Measurements from ENCODE around the gene CDK14. TPM values are rescaled to one million over a fixed set of nuclear protein-coding genes. Genes with fewer than 3 reads are reported as not detected.

CDK14 gene
- total and polyA plus RNA-seq, 2 of the 8 experiments (the other 6 are each of a cell fraction or from before 2014, with no cell fraction given), result 5.5 to 47.3 TPM

DNA sequence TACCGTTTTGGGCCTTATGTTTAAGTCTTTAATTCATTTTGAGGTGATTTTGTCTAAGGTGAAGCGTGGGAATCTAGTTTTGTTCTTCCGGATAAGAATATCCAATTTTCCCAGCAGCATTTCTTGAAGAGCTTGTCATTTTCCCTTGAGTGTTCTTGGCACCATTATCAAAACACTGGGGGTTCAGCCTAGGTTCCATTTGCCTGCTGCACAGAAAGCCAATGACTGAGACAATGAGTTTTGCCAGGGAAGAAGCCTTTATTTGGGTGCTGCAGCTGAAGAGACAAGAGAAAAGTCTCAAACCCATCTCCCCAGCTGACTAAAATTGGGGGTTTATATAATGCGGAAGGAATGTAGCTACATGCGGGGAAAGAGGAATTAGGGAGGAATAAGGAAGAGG lies 380.9 kb downstream of the CDK14 start:
- no peaks in the 10 kb centered on the region for H3K79me2 ChIP-seq (ENCODE audit: control insufficient read depth in 1 of 2, insufficient read depth in 2 of 2, low read length in 2 of 2)
- 95% methylated on average over 5 of the region's 5 CpGs; no CpG with 5 or more reads in 1 of the 2 experiments for WGBS, 2 experiments (ENCODE audit: extremely low coverage in 1 of 2, insufficient coverage in 1 of 2, insufficient read length in 1 of 2, insufficient replicate concordance in 2 of 2, low coverage in 1 of 2, low lambda C conversion rate in 2 of 2, missing lambda C conversion rate in 1 of 2)

More for the DNA sequence above, 380.9 kb downstream of the CDK14 start:
- Histone ChIP-seq H4K5ac (ENCODE audit: insufficient read length, low read depth, low read length) (no peak overlapping the region), H3K4me2 (ENCODE audit: insufficient read depth in 1 of 2, low read depth in 2 of 2, low read length in 2 of 2) (no peak overlapping the region), H3K18ac (ENCODE audit: extremely low read depth, low read length) (no peak overlapping the region), H3K23ac (ENCODE audit: insufficient read length) (no peak overlapping the region), H2BK5ac (ENCODE audit: low read depth, low read length) (no peak overlapping the region), H3K4me1 (replicated peaks in 1 of 4; ENCODE audit: control insufficient read depth in 3 of 4, insufficient read depth in 4 of 4, low read length in 3 of 4) (no peaks in the 10 kb centered on the region), H3K9ac (replicated peaks in 1 of 4; ENCODE audit: extremely low read depth in 1 of 4, low read depth in 3 of 4, low read length in 3 of 4) (no peak overlapping the region), H2BK20ac (ENCODE audit: low read length) (no peak overlapping the region), H4K91ac (replicated peaks; ENCODE audit: insufficient read length, low read length) (no peak overlapping the region), H2AFZ (ENCODE audit: low read length) (no peak overlapping the region), H3K79me1 (ENCODE audit: low read depth, low read length) (no peaks in the 10 kb centered on the region), H3K27ac (ENCODE audit: low read depth, low read length) (no peak overlapping the region), H3K23me2 (ENCODE audit: low read depth, low read length) (no peaks in the 10 kb centered on the region), H3K27me3 (replicated peaks in 1 of 4; ENCODE audit: control insufficient read depth in 3 of 4, extremely low read depth in 1 of 4, insufficient read depth in 3 of 4, low read length in 3 of 4) (no peaks in the 10 kb centered on the region), H3K9me3 (ENCODE audit: insufficient read depth in 2 of 2, low read depth in 1 of 2, low read length in 1 of 2) (peaks cover 24 to 28% of the 10 kb centered on the region in 2 experiments), H2AK5ac (ENCODE audit: low read depth, low read length) (no peak overlapping the region), H2BK120ac (replicated peaks; ENCODE audit: low read depth, low read length) (no peak overlapping the region), H2BK12ac (ENCODE audit: low read depth, low read length) (no peak overlapping the region), H3K56ac (replicated peaks; ENCODE audit: insufficient read length, low read depth, low read length) (no peak overlapping the region), H4K8ac (ENCODE audit: extremely low read depth, insufficient read depth, low read length) (no peak overlapping the region), H3K14ac (ENCODE audit: insufficient read length) (no peak overlapping the region), H2BK15ac (ENCODE audit: low read length) (no peak overlapping the region), H3K4me3 (ENCODE audit: extremely low read depth in 1 of 4, insufficient read depth in 2 of 4, low read depth in 3 of 4, low read length in 4 of 4) (no peak overlapping the region), H3K36me3 (ENCODE audit: control insufficient read depth in 2 of 4, insufficient read depth in 4 of 4, low read length in 3 of 4) (no peaks in the 10 kb centered on the region; a peak in 2 of 8 replicates), H4K20me1 (replicated peaks in 1 of 2; ENCODE audit: control insufficient read depth in 1 of 2, insufficient read depth in 2 of 2, low read length in 2 of 2) (no peaks in the 10 kb centered on the region), H3K4ac (replicated peaks; ENCODE audit: insufficient read length, low read depth, low read length) (no peak overlapping the region)
- FAIRE-seq (no peak), DNase-seq (ENCODE audit: low read depth in 1 of 2, low spot score in 2 of 2) (no peak)
- ChIA-PET CTCF (ENCODE audit: partially characterized antibody) (interaction anchor here (0.8 kb wide), 1 partner anchor 15 kb away, joined by 3 read pairs; no protein-coding TSS in a partner anchor), POLR2A (ENCODE audit: partially characterized antibody) (interaction anchor here (1.5 kb wide), 1 partner anchor 8 kb away, joined by 3 read pairs; no protein-coding TSS in a partner anchor)
- TF ChIP-seq, protein P1, sequence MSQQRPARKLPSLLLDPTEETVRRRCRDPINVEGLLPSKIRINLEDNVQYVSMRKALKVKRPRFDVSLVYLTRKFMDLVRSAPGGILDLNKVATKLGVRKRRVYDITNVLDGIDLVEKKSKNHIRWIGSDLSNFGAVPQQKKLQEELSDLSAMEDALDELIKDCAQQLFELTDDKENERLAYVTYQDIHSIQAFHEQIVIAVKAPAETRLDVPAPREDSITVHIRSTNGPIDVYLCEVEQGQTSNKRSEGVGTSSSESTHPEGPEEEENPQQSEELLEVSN (IDR thresholded peaks at IDR 0.05), result no peak
- TF ChIP-seq RAD21 (IDR thresholded peaks at IDR 0.05 in 1 of 2, conservative IDR thresholded peaks at IDR 0.05 in 1 of 2; ENCODE audit: low read depth in 2 of 2, low read length in 2 of 2) (no peak), CEBPB (IDR thresholded peaks at IDR 0.05; ENCODE audit: low read depth, low read length) (no peak), KDM5A (IDR thresholded peaks at IDR 0.05; ENCODE audit: low read length) (no peak)
